ENCODE results near the gene NAALAD2. TPM values are rescaled to one million over a fixed set of nuclear protein-coding genes. Genes with fewer than 3 reads are reported as not detected.

Gene NAALAD2
- total RNA-seq, 1 experiment from 2014 or later, result 2.1 TPM

DNA sequence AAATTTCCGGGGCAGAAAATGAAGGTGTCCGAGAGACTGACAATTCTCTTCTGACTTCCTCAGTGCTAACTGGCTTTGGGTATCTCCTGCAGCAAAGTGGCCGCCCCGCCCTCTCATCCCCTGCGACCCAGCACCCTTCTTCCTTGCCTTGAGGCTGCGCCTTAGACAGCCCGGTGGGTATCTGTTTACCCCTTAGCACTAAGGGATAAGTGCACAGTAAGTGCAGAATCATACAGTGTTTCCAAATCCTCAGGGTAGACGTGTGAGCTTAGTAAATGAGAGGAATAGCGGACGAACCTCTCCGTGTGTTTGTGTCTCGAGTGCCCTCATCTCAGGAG is 88.8 kb downstream of the NAALAD2 start:
- Mint-ChIP-seq H3K36me3 (ENCODE audit: insufficient read depth in 1 of 3, low read depth in 3 of 3) (peaks cover 9 to 22% (median 19%) of the 10 kb centered on the region in 3 experiments), H3K27ac (peak overlapping the region; percentile 70 to 95 (median 89); a peak in 5 of 7 replicates), H3K9me3 (peaks cover 5 to 12% of the 10 kb centered on the region in 2 experiments; a peak in 4 of 5 replicates), H3K4me3 (peak overlapping the region; percentile 99 to 100), H3K4me1 (peaks cover 50 to 60% of the 10 kb centered on the region in 2 experiments), H3K27me3 (ENCODE audit: low read depth) (no peaks in the 10 kb centered on the region)
- Histone ChIP-seq H3K4ac (ENCODE audit: low read depth, low read length) (no peak overlapping the region), H3K23me2 (ENCODE audit: insufficient read length, low read depth, low read length, poor library complexity, severe bottlenecking) (peaks cover 6% of the 10 kb centered on the region), H2BK15ac (ENCODE audit: low read depth, low read length) (no peak overlapping the region), H3K14ac (ENCODE audit: insufficient read depth, low read length) (peak overlapping the region; percentile 44), H3K79me1 (ENCODE audit: insufficient read depth, low read depth, low read length, poor library complexity, severe bottlenecking) (no peaks in the 10 kb centered on the region), H2BK20ac (ENCODE audit: low read depth, low read length, poor library complexity, severe bottlenecking) (no peak overlapping the region), H3K4me1 (ENCODE audit: insufficient read depth, low read length) (peaks cover 2% of the 10 kb centered on the region; the same call in 1 of the 2 replicates), H2AFZ (ENCODE audit: low read length) (peak overlapping the region; percentile 82), H4K8ac (replicated peaks; ENCODE audit: insufficient read length, low read depth, low read length) (no peak overlapping the region), H2BK12ac (ENCODE audit: insufficient read length, low read depth, low read length) (no peak overlapping the region), H3K27me3 (ENCODE audit: insufficient read depth, low read length) (no peaks in the 10 kb centered on the region), H2BK120ac (ENCODE audit: low read depth, low read length, poor library complexity, severe bottlenecking) (no peak overlapping the region), H3T11ph (ENCODE audit: low read length) (no peak overlapping the region), H3K4me2 (ENCODE audit: insufficient read depth, insufficient read length, low read length) (peak overlapping the region; percentile 97), H4K91ac (ENCODE audit: insufficient read length, low read depth, low read length) (no peak overlapping the region), H3K79me2 (ENCODE audit: insufficient read depth, low read length) (peaks cover 38% of the 10 kb centered on the region; the same call in 1 of the 2 replicates), H2AK5ac (ENCODE audit: insufficient read length, low read length) (no peak overlapping the region), H4K5ac (ENCODE audit: insufficient read length, low read depth, low read length) (no peak overlapping the region), H3K18ac (ENCODE audit: insufficient read length, low read depth, low read length) (no peak overlapping the region), H4K20me1 (ENCODE audit: control insufficient read depth, insufficient read depth, insufficient read length) (no peaks in the 10 kb centered on the region), H3K27ac (ENCODE audit: insufficient read length, low read depth, low read length) (no peak overlapping the region), H3K23ac (ENCODE audit: insufficient read length, low read depth, low read length) (no peak overlapping the region), H2BK5ac (ENCODE audit: insufficient read length, low read length) (no peak overlapping the region), H3K9ac (ENCODE audit: extremely low read depth, insufficient read length, low read length) (peak overlapping the region; percentile 56), H3K9me3 (ENCODE audit: control insufficient read depth, low read depth, low read length) (no peaks in the 10 kb centered on the region), H3K56ac (ENCODE audit: insufficient read length, low read depth, low read length) (no peak overlapping the region)
- DNase-seq, result no peak
- no CpG with 5 or more reads among the region's 12 CpGs for WGBS (ENCODE audit: extremely low coverage, insufficient read length, low lambda C conversion rate)
- TF ChIP-seq CTCF (conservative IDR thresholded peaks at IDR 0.05), result no peak
